Measurements from ENCODE around the gene TSR1.

The TSR1 gene

GRCh38 chr17:2336215-2336851 lies at the start of gene TSR1:
Gene TSR1 (minus strand): TSS chr17:2336457. CDS start chr17:2336427, 30 bp downstream.
- peak; percentile 82 for DNase-seq

- no peak for DNase-seq
Measured at GRCh38 chr17:2385240-2386210, 49.3 kb upstream of the TSR1 start.

GRCh38 chr17:2384439-2385127 lies 48.3 kb upstream of the TSR1 start:
- no peak for DNase-seq

- no peak for DNase-seq
Measured at GRCh38 chr17:2383628-2384167, 47.4 kb upstream of the TSR1 start.

GRCh38 chr17:2380950-2381649 lies 44.8 kb upstream of the TSR1 start:
- no peak for DNase-seq

GRCh38 chr17:2380226-2380922 lies 44.1 kb upstream of the TSR1 start:
- DNase-seq = no peak

GRCh38 chr17:2379489-2380225 lies 43.4 kb upstream of the TSR1 start:
- DNase-seq = no peak

- DNase-seq = no peak
Measured at GRCh38 chr17:2378905-2379304, 42.6 kb upstream of the TSR1 start.

- DNase-seq = no peak
Measured at GRCh38 chr17:2377659-2378058, 41.4 kb upstream of the TSR1 start.

- no peak for DNase-seq
Measured at GRCh38 chr17:2376107-2376506, 39.9 kb upstream of the TSR1 start.

- no peak for DNase-seq
Measured at GRCh38 chr17:2375406-2375805, 39.1 kb upstream of the TSR1 start.

GRCh38 chr17:2374549-2375285 lies 38.5 kb upstream of the TSR1 start:
- no peak for DNase-seq

GRCh38 chr17:2373179-2373578 lies 36.9 kb upstream of the TSR1 start:
- no peak for DNase-seq

GRCh38 chr17:2372681-2373080 lies 36.4 kb upstream of the TSR1 start:
- no peak for DNase-seq

GRCh38 chr17:2372180-2372579 lies 35.9 kb upstream of the TSR1 start:
- no peak for DNase-seq

GRCh38 chr17:2371183-2372130 lies 35.2 kb upstream of the TSR1 start:
- DNase-seq = no peak

- DNase-seq = no peak
Measured at GRCh38 chr17:2370211-2370589, 33.9 kb upstream of the TSR1 start.

GRCh38 chr17:2369551-2370210 lies 33.4 kb upstream of the TSR1 start:
- DNase-seq = no peak

GRCh38 chr17:2369039-2369438 lies 32.8 kb upstream of the TSR1 start:
- no peak for DNase-seq
